Measurements from ENCODE around the gene GDF7. TPM values are rescaled to one million over a fixed set of nuclear protein-coding genes. Genes with fewer than 3 reads are reported as not detected.

Gene GDF7
- total and polyA plus RNA-seq, 2 of the 4 experiments (the other 2 are of a cell fraction), result under 0.01 to 0.02 TPM

DNA sequence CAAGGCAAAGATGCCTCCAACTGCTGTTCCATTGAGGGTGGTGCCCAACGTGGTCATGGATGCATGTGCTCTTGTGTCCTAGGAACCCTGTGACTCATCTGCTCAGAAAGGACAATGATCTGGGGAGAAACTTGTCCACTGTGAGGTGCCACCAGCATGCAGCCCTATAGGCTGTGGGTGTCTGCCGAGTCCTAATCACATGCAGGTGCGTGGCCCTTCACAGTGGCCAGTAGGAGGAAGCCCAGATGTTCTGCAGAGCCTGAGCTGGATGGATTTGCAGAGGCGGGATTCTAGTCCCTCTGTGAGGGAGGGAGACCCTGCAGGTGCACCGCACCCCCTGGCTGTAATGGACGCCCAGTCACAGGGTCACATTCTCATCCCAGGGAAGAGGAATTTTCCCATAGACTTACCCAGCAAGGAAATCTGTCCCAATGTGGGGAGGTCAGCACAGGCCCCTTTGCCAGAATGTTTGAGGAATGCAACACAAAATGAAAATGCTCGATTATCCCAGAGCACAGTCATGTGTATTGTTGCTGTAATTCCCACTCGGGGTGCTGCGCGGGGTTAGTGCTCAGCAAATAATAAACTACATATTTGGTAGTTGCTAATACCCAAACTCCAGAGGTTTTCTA is 13.9 kb downstream of the GDF7 start (continued):
- TF ChIP-seq MAFK (IDR thresholded peaks at IDR 0.05; ENCODE audit: low read depth, low read length) (no peak), POLR2A (IDR thresholded peaks at IDR 0.05; ENCODE audit: low read depth, low read length) (no peak), MAZ (IDR thresholded peaks at IDR 0.05; ENCODE audit: borderline replicate concordance, low read depth, low read length) (no peak)

DNA sequence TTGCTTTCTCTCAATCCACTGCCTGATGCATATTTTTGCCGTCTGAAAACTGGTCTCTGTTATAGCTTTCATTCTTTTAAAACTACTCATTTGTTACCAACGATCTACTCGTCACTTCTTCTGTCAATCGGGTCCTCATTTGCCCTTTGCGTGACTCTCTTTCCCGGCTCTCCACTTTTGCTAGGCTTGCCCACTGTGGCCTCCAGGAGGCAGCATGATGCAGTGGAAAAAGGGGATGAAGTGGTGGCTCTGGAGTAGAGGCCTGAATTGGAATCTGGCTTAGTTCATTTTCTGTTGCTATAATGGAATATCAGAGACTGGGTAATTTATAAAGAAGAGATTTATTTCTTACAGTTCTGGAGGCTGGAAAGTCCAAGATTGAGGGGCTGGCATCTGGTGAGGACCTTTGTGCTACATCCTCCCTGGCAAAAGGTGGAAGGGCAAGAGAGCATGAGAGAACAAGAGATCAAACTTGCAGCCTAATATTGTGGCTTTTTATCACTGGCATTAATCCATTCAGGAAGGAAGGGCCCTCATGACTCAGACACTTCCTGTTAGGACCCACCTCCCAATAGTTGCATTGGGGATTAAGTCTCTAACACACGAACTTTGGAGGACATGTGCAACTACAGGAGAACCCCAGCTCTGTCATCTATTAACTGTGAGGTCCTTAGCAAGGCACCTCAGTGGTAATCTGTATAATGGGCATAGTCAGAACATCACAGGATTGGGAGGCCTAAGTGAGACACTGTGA is 15.4 kb downstream of the GDF7 start:
- no peak overlapping the region for H3K18ac ChIP-seq (ENCODE audit: low read depth, low read length)
- DNase-seq (peak; percentile 23), ATAC-seq (ENCODE audit: low read depth) (peak; percentile 84)
- H3K9ac ChIP-seq (ENCODE audit: low read depth, low read length), result no peak overlapping the region
- H2BK15ac ChIP-seq (ENCODE audit: low read depth, low read length), result no peak overlapping the region
- POLR2A ChIA-PET (ENCODE audit: unreplicated experiment), result no interaction called here
- H4K8ac ChIP-seq (ENCODE audit: low read depth in 2 of 2, low read length in 2 of 2), result no peak overlapping the region
- H2AK9ac ChIP-seq (replicated peaks; ENCODE audit: low read depth, low read length, poor library complexity), result no peak overlapping the region
- dilution Hi-C loops (cut with HindIII; ENCODE audit: low sequenced_read_pairs, unreplicated experiment) (loop anchor here (25.0 kb wide), 1 partner anchor 255 kb away; no protein-coding TSS in a partner anchor), in situ Hi-C loops (cut with MboI; ENCODE audit: low sequenced_read_pairs) (no loop called here), intact Hi-C loops (cut with micrococcal nuclease) (loop anchor here (1.0 to 2.0 kb wide), 2 partner anchors 140 to 281 kb away; partner anchors contain the start of gene LDAH)
- H3K27ac ChIP-seq (ENCODE audit: insufficient read depth, low read length), result no peak overlapping the region
- H2AFZ ChIP-seq (replicated peaks; ENCODE audit: low read length, poor library complexity), result no peak overlapping the region
- H3K4ac ChIP-seq (ENCODE audit: low read depth, low read length), result no peak overlapping the region
- H3K56ac ChIP-seq (ENCODE audit: extremely low read depth, insufficient read depth, low read length), result no peak overlapping the region
- no peaks in the 10 kb centered on the region for H3K9me1 ChIP-seq (ENCODE audit: insufficient read depth, low read length)
- no peaks in the 10 kb centered on the region for H3K27me3 ChIP-seq (ENCODE audit: control insufficient read depth, insufficient read depth, low read length)
- no peak overlapping the region for H4K91ac ChIP-seq (ENCODE audit: insufficient read depth, low read depth, low read length)
- no TSS peak for BruUV-seq (replicated peaks)
- CTCF ChIA-PET, result interaction anchor here (1.0 to 1.5 kb wide), 3 partner anchors 9 to 51 kb away, joined by 3 to 4 read pairs (median 3); no protein-coding TSS in a partner anchor
- no peak overlapping the region for H2BK5ac ChIP-seq (ENCODE audit: low read depth, low read length, poor library complexity, severe bottlenecking)
- H2AK5ac ChIP-seq (ENCODE audit: low read depth, low read length), result no peak overlapping the region
- H2BK120ac ChIP-seq (ENCODE audit: low read depth, low read length), result no peak overlapping the region
- no peaks in the 10 kb centered on the region for H4K20me1 ChIP-seq (ENCODE audit: insufficient read depth, low read length)
- no peaks in the 10 kb centered on the region for H3K79me1 ChIP-seq (ENCODE audit: low read depth in 1 of 2, low read length in 2 of 2)
- no peak overlapping the region for H3K14ac ChIP-seq (replicated peaks; ENCODE audit: low read depth, low read length)
- H2BK20ac ChIP-seq (ENCODE audit: low read depth, low read length), result no peak overlapping the region
- no peak overlapping the region for H3K23ac ChIP-seq (ENCODE audit: low read depth, low read length)
- no peak overlapping the region for H4K5ac ChIP-seq (ENCODE audit: low read depth, low read length)
- no peak overlapping the region for H3K4me3 ChIP-seq (ENCODE audit: insufficient read depth, low read depth, low read length)
- H3K4me1 ChIP-seq (ENCODE audit: control insufficient read depth, insufficient read depth, low read length), result no peaks in the 10 kb centered on the region
- H3K36me3 ChIP-seq (ENCODE audit: control insufficient read depth, insufficient read depth, low read length), result peaks cover 1% of the 10 kb centered on the region
- WGBS, 2 experiments (ENCODE audit: extremely low coverage in 2 of 2, insufficient read length in 1 of 2), result 80% methylated on average over 1 of the region's 7 CpGs; no CpG with 5 or more reads in 1 of the 2 experiments
- H3K4me2 ChIP-seq (ENCODE audit: low read depth, low read length), result no peak overlapping the region
- H3K9me3 ChIP-seq (ENCODE audit: control insufficient read depth, insufficient read depth, low read length), result no peaks in the 10 kb centered on the region
- TF ChIP-seq POLR2A (IDR thresholded peaks at IDR 0.05; ENCODE audit: low read depth, low read length) (no peak), SMC3 (IDR thresholded peaks at IDR 0.05; ENCODE audit: low read depth, low read length) (peak; percentile 68), RCOR1 (IDR thresholded peaks at IDR 0.05; ENCODE audit: insufficient replicate concordance, low read length) (no peak), MAFK (IDR thresholded peaks at IDR 0.05; ENCODE audit: low read depth, low read length) (no peak), FOS (IDR thresholded peaks at IDR 0.05; ENCODE audit: low read depth, low read length) (no peak), CEBPB (IDR thresholded peaks at IDR 0.05; ENCODE audit: low read depth, low read length) (no peak), MXI1 (IDR thresholded peaks at IDR 0.05; ENCODE audit: borderline replicate concordance, low read depth, low read length) (no peak), RAD21 (IDR thresholded peaks at IDR 0.05; ENCODE audit: low read length) (peak; percentile 68)
- TF ChIP-seq, protein P1, sequence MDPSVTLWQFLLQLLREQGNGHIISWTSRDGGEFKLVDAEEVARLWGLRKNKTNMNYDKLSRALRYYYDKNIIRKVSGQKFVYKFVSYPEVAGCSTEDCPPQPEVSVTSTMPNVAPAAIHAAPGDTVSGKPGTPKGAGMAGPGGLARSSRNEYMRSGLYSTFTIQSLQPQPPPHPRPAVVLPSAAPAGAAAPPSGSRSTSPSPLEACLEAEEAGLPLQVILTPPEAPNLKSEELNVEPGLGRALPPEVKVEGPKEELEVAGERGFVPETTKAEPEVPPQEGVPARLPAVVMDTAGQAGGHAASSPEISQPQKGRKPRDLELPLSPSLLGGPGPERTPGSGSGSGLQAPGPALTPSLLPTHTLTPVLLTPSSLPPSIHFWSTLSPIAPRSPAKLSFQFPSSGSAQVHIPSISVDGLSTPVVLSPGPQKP (IDR thresholded peaks at IDR 0.05; ENCODE audit: borderline replicate concordance, low read depth, low read length), result no peak
- TF ChIP-seq, protein P2, sequence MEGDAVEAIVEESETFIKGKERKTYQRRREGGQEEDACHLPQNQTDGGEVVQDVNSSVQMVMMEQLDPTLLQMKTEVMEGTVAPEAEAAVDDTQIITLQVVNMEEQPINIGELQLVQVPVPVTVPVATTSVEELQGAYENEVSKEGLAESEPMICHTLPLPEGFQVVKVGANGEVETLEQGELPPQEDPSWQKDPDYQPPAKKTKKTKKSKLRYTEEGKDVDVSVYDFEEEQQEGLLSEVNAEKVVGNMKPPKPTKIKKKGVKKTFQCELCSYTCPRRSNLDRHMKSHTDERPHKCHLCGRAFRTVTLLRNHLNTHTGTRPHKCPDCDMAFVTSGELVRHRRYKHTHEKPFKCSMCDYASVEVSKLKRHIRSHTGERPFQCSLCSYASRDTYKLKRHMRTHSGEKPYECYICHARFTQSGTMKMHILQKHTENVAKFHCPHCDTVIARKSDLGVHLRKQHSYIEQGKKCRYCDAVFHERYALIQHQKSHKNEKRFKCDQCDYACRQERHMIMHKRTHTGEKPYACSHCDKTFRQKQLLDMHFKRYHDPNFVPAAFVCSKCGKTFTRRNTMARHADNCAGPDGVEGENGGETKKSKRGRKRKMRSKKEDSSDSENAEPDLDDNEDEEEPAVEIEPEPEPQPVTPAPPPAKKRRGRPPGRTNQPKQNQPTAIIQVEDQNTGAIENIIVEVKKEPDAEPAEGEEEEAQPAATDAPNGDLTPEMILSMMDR (conservative IDR thresholded peaks at IDR 0.05; ENCODE audit: low read depth, low read length), result peak; percentile 64

All from IMR-90 (cell line).